GM12872 (cell line): ENCODE results near the gene CLASRP.

Experiments
- TF ChIP-seq, protein P1 (sequence below): IDR thresholded peaks from 3 replicates; pipeline ENCODE4 v1.5.1; 2011; ENCODE audit warnings: low read depth, mild to moderate bottlenecking, low read length, moderate library complexity; ENCODE audit not compliant: insufficient read depth

Gene CLASRP

DNA sequence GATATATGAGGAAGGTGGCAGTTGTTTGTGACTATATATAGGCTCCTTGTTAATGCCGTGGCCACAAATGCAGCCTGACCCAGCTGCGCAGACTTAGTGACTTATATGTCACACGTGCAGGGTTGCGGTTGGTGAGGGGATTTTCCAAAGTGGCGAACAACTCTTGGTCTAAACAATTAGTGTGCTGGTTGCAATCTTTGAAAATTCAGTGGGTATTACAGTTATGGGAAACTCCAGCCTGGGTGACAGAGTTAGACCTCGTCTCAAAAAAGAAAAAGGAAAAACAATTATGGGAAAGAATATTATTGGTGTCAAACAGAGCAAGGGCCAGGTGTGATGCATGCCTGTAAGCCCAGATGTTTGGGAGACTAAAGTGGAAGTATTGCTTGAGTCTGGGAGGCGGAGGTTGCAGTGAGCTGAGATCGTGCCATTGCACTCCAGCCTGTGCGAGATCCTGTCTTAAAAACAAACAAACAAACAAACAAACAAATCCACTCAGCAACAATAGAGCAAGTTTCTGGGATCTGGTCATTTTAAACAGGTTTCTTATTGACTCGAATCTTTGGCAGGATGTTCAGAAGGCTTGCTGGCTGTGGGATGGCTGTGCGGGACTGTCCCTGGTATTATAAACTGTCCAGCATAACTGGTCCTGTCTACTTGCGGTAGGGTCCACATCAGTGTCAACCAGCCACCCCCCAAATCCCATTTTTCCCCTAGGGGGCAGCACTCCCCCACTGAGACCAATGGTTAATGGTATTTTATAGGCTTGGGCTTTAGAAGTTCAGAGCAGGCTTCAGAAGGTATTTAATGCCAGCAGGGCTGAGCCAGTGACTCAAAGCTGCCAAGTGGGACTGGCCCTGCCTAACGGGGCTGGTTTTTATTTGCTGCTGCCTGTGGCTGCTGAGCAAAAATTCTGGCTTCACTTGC lies 22.2 kb upstream of the CLASRP start:
- TF ChIP-seq, protein P1, sequence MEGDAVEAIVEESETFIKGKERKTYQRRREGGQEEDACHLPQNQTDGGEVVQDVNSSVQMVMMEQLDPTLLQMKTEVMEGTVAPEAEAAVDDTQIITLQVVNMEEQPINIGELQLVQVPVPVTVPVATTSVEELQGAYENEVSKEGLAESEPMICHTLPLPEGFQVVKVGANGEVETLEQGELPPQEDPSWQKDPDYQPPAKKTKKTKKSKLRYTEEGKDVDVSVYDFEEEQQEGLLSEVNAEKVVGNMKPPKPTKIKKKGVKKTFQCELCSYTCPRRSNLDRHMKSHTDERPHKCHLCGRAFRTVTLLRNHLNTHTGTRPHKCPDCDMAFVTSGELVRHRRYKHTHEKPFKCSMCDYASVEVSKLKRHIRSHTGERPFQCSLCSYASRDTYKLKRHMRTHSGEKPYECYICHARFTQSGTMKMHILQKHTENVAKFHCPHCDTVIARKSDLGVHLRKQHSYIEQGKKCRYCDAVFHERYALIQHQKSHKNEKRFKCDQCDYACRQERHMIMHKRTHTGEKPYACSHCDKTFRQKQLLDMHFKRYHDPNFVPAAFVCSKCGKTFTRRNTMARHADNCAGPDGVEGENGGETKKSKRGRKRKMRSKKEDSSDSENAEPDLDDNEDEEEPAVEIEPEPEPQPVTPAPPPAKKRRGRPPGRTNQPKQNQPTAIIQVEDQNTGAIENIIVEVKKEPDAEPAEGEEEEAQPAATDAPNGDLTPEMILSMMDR = peak; percentile 73

DNA sequence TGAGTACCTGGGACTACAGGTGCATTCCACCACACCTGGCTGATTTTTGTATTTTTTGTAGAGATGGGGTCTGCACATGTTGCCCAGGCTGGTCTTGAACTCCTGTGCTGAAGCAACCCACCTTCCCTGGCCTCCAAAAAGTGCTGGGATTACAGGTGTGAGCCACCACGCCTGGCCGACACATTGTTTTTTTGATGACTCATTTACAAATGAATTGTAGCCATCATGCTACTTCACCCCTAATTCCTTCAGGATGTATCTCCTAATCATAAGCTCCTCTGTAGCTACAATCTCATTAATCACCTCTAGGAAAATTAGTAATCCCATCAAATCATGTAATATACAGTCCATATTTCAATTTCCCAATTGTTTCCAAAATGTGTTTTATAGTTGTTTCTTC lies 19.7 kb upstream of the CLASRP start:
- TF ChIP-seq, protein P1 = no peak

DNA sequence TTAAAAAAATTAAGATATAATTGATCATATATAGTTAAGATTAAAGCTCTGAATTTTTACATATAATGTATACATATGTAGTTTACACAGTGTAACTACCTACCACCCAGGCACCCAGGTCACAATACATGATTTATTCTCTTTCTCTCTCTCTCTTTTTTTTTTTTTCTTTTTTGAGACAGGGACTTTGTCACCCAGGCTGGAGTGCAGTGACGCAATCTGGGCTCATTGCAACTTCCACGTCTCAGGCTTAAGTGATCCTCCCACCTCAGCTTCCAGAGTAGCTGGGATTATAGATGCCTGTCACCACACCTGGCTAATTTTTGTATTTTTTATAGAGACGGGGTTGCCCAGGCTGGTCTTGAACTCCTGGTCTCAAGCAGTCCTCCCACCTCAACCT lies 18.8 kb upstream of the CLASRP start:
- TF ChIP-seq, protein P1 = no peak

DNA sequence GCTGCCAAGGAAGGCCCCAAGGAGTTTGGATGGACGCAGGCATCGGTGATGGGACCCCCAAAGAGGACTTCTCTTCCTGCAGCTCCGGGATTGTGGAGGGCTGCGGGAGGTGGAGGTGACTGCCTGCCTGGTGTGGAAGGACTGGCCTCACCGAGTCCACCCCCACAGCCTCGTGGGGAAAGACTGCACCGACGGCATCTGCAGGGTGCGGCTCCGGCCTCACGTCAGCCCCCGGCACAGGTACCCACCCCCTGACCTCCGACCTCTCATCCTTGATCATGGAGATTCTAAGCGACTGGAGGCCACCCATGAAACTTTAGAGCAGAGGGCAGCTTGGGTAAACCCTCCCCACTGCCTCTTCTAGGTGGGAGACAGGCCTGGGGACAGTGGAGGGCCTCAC lies 16.9 kb upstream of the CLASRP start:
- TF ChIP-seq, protein P1 = no peak

DNA sequence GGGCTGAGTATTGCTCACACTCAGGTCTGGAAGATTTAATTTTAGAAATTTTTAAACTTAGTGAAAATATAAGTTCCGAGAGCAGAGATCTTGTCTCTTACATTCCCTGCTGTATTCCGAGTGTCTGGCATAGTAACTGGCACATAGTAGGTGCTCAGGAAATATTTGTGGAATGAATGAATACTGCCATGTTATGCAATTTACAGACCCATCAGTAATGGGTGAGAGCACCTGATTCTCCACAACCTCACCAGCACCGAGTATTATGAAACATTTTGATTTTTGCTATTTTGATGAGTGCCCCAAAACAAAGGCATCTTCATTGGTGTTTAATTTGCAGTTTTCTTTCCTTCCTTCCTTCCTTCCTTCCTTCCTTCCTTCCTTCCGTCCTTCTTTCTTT lies 15.8 kb upstream of the CLASRP start:
- TF ChIP-seq, protein P1 = no peak

DNA sequence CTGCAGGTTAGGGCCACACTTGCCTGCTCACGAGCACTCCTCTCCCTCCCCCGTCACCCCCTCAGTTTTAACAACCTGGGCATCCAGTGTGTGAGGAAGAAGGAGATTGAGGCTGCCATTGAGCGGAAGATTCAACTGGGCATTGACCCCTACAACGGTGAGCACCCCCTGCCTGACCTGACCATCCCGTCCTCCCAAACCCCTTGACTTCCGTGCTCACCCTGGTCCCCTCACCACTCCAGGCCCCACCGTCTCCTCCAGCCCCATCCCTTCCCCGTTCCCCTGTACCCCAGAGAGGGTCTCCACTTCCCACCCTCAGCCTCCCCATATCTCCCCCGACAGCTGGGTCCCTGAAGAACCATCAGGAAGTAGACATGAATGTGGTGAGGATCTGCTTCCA lies 13.6 kb upstream of the CLASRP start:
- TF ChIP-seq, protein P1 = no peak

DNA sequence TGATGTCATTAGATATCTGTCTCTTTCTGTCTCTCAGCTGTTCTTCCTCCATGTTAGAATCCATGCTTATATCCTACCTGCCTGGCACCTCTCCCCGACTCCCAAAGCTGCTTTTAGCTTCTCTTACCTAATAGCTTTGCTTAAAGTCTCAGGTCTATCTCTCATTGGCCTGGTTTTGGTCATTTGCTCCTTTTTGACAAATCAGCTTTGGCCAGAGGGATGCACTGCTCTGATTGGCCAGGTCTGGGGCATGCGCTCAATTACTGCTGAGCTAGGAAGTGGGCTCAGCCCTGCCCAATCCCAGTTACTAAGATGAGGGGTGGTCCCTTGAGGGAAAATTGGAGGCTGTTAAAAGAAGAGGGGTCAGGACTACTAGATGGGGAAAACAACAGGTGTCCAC lies 11.5 kb upstream of the CLASRP start:
- TF ChIP-seq, protein P1 = no peak
